HepG2 (cell line): ENCODE data around the gene TMEM131L.

Experiments
- CTCF ChIP-seq: sonication (generic); formaldehyde crosslinking; IDR thresholded peaks from 2 replicates; pipeline ENCODE4 v1.5.0; 2020; ENCODE audit warnings: mild to moderate bottlenecking, missing genetic modification reagents, moderate library complexity
- EP300 ChIP-seq, 3 experiments: sonication (generic) in 1 of 3; formaldehyde crosslinking in 1 of 3; IDR thresholded peaks; 2 replicates each; pipeline versions ENCODE4 v1.5.1 to v1.6.1; 2011 to 2020; ENCODE audit warnings: low read depth in 2 of 3, low read length in 2 of 3, borderline replicate concordance in 1 of 3, improper control_type of control experiment in 1 of 3, mild to moderate bottlenecking in 1 of 3, missing genetic modification reagents in 1 of 3, moderate library complexity in 1 of 3
- FOXK2 ChIP-seq: fragments of 450-650 bp; IDR thresholded peaks from 2 replicates; pipeline ENCODE4 v1.6.1; 2016
- GABPA ChIP-seq, 2 experiments: IDR thresholded peaks; 2 replicates each; pipeline ENCODE4 v1.6.1; 2011 to 2016; ENCODE audit warnings: low read depth in 2 of 2, low read length in 1 of 2, missing biosample characterization in 1 of 2, missing genetic modification characterization in 1 of 2
- HCFC1 ChIP-seq: fragments of 150-350 bp; IDR thresholded peaks from 2 replicates; pipeline ENCODE4 v1.6.1; 2014; ENCODE audit warnings: low read depth, low read length
- POLR2A ChIP-seq, 2 experiments: IDR thresholded peaks; 2 replicates each; pipeline ENCODE4 v1.6.1; 2011; ENCODE audit warnings: low read depth in 2 of 2, low read length in 2 of 2, mild to moderate bottlenecking in 1 of 2, moderate library complexity in 1 of 2; ENCODE audit not compliant: insufficient read depth in 1 of 2
- PPARG ChIP-seq: conservative IDR thresholded peaks from 2 replicates; pipeline ENCODE4 v1.6.1; 2016; ENCODE audit warnings: missing biosample characterization, missing genetic modification reagents
- PRDM15 ChIP-seq: sonication (generic); formaldehyde crosslinking; IDR thresholded peaks from 2 replicates; pipeline ENCODE4 v1.4.0; 2020; ENCODE audit warnings: missing genetic modification reagents
- SMC3 ChIP-seq: IDR thresholded peaks from 2 replicates; pipeline ENCODE4 v1.6.1; 2011; ENCODE audit warnings: low read length, improper control_type of control experiment
- TBP ChIP-seq: sonication (generic); formaldehyde crosslinking; IDR thresholded peaks from 2 replicates; pipeline ENCODE4 v1.5.0; 2020; ENCODE audit warnings: missing genetic modification reagents
- ZNF264 ChIP-seq: sonication (generic); formaldehyde crosslinking; IDR thresholded peaks from 2 replicates; pipeline ENCODE4 v1.4.0; 2020; ENCODE audit warnings: missing genetic modification reagents
- ZNF577 ChIP-seq: sonication (generic); formaldehyde crosslinking; IDR thresholded peaks from 2 replicates; pipeline ENCODE4 v1.4.0; 2020; ENCODE audit warnings: mild to moderate bottlenecking, low read depth, missing genetic modification reagents, borderline replicate concordance
- TF ChIP-seq, protein P1 (sequence below): IDR thresholded peaks from 2 replicates; pipeline ENCODE4 v1.6.1; 2016; ENCODE audit warnings: control low read depth

DNA sequence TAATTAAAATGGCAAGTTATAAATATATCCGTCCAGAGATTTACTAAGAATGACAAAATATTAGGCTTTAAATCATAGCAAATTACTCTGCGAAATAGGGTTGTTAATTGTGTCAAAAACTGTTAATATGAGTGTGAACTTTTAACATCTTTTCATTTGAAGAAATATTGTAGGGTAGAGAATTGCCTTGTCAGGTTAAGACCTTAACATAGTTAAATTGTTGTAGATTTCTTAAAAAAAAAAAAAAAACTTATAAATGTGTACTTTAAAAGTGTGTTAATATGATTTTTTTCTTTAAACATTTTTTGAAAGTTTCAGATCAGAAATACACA lies 110.2 kb downstream of the TMEM131L start:
- no peak for TF ChIP-seq HCFC1
- no peak for TF ChIP-seq PPARG (CRISPR knock-in tag)
- TF ChIP-seq EP300 (IDR thresholded peaks at IDR 0.05; ENCODE audit: low read depth in 2 of 2, low read length in 2 of 2), result no peak
- TF ChIP-seq EP300 (CRISPR knock-in tag; IDR thresholded peaks at IDR 0.05; ENCODE audit: borderline replicate concordance), result no peak
- TF ChIP-seq POLR2A (IDR thresholded peaks at IDR 0.05; ENCODE audit: insufficient read depth in 1 of 2, low read depth in 2 of 2, low read length in 2 of 2), result no peak
- no peak for TF ChIP-seq PRDM15 (CRISPR knock-in tag)
- no peak for TF ChIP-seq ZNF577 (CRISPR knock-in tag)
- TF ChIP-seq, protein P1, sequence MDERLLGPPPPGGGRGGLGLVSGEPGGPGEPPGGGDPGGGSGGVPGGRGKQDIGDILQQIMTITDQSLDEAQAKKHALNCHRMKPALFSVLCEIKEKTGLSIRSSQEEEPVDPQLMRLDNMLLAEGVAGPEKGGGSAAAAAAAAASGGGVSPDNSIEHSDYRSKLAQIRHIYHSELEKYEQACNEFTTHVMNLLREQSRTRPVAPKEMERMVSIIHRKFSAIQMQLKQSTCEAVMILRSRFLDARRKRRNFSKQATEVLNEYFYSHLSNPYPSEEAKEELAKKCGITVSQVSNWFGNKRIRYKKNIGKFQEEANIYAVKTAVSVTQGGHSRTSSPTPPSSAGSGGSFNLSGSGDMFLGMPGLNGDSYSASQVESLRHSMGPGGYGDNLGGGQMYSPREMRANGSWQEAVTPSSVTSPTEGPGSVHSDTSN (CRISPR knock-in tag), result no peak
- TF ChIP-seq TBP, result no peak
- no peak for TF ChIP-seq GABPA (IDR thresholded peaks at IDR 0.05; ENCODE audit: low read depth, low read length)
- TF ChIP-seq GABPA (CRISPR knock-in tag; IDR thresholded peaks at IDR 0.05; ENCODE audit: low read depth), result no peak
- no peak for TF ChIP-seq CTCF (CRISPR knock-in tag)
- no peak for TF ChIP-seq FOXK2
- TF ChIP-seq SMC3, result no peak
- no peak for TF ChIP-seq ZNF264 (CRISPR knock-in tag)
